ENCODE results near the gene NRG2. TPM values are rescaled to one million over a fixed set of nuclear protein-coding genes. Genes with fewer than 3 reads are reported as not detected.

NRG2 gene
- total and polyA plus RNA-seq, 7 donors, result 0.42 to 19.6 (median 3.5) TPM

DNA sequence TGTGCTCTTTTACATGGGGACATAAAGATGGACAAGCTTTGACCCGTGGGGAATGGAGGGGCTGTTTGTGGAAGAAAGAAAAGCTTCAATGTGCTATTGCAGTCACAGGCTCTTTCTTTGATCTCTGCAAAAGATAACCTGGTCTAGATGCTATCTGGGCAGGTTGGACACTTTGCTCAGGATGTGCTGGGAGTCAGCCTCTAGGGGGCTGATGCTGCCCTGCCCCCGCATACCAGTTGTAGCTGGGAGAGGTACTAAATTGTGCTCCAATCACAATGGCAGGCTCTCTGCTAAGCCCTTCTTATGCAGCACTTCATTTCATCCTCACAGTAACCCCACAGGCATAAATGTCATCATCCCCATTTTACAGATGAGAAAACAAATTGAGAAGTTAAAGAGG, 180.3 kb downstream of the NRG2 start:
- peak overlapping the region; percentile 82 for H3K27ac ChIP-seq
- WGBS, 3 donors, result 74 to 92% (median 80%) methylated on average over 2 of the region's 2 CpGs
- intact Hi-C loops (cut with DNase I), result loop anchor here (5.0 kb wide), 1 partner anchor 104 kb away; no protein-coding TSS in a partner anchor
- TF ChIP-seq, protein P1, sequence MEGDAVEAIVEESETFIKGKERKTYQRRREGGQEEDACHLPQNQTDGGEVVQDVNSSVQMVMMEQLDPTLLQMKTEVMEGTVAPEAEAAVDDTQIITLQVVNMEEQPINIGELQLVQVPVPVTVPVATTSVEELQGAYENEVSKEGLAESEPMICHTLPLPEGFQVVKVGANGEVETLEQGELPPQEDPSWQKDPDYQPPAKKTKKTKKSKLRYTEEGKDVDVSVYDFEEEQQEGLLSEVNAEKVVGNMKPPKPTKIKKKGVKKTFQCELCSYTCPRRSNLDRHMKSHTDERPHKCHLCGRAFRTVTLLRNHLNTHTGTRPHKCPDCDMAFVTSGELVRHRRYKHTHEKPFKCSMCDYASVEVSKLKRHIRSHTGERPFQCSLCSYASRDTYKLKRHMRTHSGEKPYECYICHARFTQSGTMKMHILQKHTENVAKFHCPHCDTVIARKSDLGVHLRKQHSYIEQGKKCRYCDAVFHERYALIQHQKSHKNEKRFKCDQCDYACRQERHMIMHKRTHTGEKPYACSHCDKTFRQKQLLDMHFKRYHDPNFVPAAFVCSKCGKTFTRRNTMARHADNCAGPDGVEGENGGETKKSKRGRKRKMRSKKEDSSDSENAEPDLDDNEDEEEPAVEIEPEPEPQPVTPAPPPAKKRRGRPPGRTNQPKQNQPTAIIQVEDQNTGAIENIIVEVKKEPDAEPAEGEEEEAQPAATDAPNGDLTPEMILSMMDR (IDR thresholded peaks at IDR 0.05), result no peak
- DNase-seq, result no peak
- no peaks in the 10 kb centered on the region for H3K27me3 ChIP-seq (ENCODE audit: insufficient read depth in 3 of 3, low read length in 2 of 3)
- no peak overlapping the region for H3K4me3 ChIP-seq
- no peak for ATAC-seq
- H3K36me3 ChIP-seq (ENCODE audit: insufficient read depth in 1 of 2, low read depth in 1 of 2), result no peaks in the 10 kb centered on the region
- H3K4me1 ChIP-seq, result peaks cover 12% of the 10 kb centered on the region
- H3K9me3 ChIP-seq, result no peaks in the 10 kb centered on the region

DNA sequence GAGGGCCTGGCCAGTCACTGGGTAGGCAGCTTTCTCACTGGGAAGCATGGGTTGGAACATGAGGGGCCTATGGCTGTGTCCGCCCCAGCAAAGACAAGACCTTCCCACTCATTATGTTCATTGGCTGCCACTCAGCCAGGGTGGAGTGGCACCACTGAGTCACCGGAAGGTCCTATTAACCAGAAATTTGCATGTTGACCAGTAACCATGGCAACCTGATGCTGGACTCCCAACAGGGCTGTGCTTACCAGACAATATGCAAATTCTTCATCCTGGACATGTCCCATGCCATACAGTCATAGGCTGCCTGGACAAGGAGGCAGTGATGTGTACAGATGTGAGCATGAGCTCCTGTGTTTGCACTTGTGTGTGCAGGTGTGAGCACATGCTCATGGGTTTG, 180.8 kb downstream of the NRG2 start:
- DNase-seq (no peak), ATAC-seq (no peak)
- H3K27ac ChIP-seq, result no peak overlapping the region
- WGBS, 3 donors, result 77 to 94% (median 93%) methylated on average over 2 of the region's 2 CpGs
- intact Hi-C loops (cut with DNase I), result loop anchor here (5.0 kb wide), 1 partner anchor 105 kb away; no protein-coding TSS in a partner anchor
- TF ChIP-seq, protein P1 (IDR thresholded peaks at IDR 0.05), result no peak
- H3K4me3 ChIP-seq, result no peak overlapping the region
- no peaks in the 10 kb centered on the region for H3K36me3 ChIP-seq (ENCODE audit: insufficient read depth in 1 of 2, low read depth in 1 of 2)
- no peaks in the 10 kb centered on the region for H3K27me3 ChIP-seq (ENCODE audit: insufficient read depth in 3 of 3, low read length in 2 of 3)
- H3K9me3 ChIP-seq, result no peaks in the 10 kb centered on the region
- H3K4me1 ChIP-seq, result peaks cover 12% of the 10 kb centered on the region

DNA sequence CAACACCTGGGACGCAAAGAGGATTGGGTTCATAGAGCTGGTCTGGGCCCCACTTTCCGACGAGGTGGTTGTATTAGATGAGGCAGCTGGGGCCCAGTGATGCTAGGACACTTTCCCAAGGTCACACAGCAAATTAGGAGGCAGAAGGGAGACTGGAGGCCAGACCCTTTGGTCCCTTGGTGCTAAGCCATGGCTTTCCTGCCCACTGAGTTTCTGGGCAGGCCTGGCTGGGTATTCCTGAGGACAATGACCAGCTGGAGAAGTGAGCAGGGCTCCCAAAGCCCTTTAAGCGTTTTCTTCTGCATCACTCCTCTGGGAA, 181.3 kb downstream of the NRG2 start:
- Histone ChIP-seq H3K27me3 (ENCODE audit: insufficient read depth in 3 of 3, low read length in 2 of 3) (no peaks in the 10 kb centered on the region), H3K27ac (no peak overlapping the region), H3K36me3 (ENCODE audit: insufficient read depth in 1 of 2, low read depth in 1 of 2) (no peaks in the 10 kb centered on the region), H3K9me3 (no peaks in the 10 kb centered on the region), H3K4me1 (peaks cover 12% of the 10 kb centered on the region), H3K4me3 (no peak overlapping the region)
- 81 to 92% (median 84%) methylated on average over 4 of the region's 4 CpGs for whole genome bisulfite sequencing, 3 donors
- ATAC-seq (no peak), DNase-seq (no peak)
- intact Hi-C loops (cut with DNase I), result loop anchor here (5.0 kb wide), 1 partner anchor 105 kb away; no protein-coding TSS in a partner anchor
- TF ChIP-seq, protein P1 (IDR thresholded peaks at IDR 0.05), result no peak

DNA sequence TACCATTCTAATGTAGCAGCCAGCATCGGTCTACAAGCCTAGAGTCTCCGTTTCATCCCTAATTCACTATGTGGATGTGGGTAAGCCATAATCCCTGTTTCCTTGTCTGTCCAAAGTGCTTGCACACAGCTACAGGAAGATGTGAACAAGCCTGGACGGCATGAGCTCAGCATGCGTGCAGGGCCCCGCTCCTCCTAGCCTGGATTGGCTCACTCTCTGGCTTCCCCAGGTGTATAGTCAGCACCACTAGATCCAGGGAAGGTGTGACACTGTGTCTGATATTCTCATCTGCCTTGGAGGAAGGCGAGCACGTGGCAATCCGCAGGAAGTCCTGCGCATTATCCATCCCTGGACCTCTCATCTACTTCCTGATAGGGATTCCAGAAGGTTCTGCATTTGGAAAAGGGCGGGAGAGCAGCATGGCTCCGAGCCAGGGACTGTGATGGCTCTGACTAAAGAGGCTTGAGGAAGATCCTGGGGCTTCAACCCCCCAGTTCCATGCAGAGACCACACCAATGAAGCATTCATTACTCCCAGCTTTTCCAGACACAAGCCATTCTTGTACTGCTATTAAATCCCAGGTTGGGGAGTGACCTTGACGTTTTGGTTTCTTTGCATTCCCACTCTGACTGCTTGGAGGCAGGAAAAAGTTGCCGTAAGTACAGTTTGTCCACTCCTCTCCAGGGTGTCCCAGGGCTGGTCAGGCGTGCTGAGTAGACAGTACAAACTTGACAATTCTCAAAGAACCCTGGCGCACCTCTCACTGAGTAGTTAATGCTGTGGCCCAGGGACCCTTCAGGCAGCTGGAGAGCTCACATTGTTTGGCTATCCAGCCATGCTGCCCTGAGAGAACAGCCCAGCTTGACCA, 181.8 kb downstream of the NRG2 start:
- no peak for ATAC-seq
- peaks cover 12% of the 10 kb centered on the region for H3K4me1 ChIP-seq
- H3K27ac ChIP-seq, result no peak overlapping the region
- TF ChIP-seq, protein P1 (IDR thresholded peaks at IDR 0.05), result no peak
- peak in 1 of 2 donors; percentile 39 for DNase-seq
- no peak overlapping the region for H3K4me3 ChIP-seq
- no peaks in the 10 kb centered on the region for H3K9me3 ChIP-seq
- intact Hi-C loops (cut with DNase I), result loop anchor here (5.0 kb wide), 1 partner anchor 106 kb away; no protein-coding TSS in a partner anchor
- no peaks in the 10 kb centered on the region for H3K27me3 ChIP-seq (ENCODE audit: insufficient read depth in 3 of 3, low read length in 2 of 3)
- 80 to 84% (median 83%) methylated on average over 15 of the region's 15 CpGs for WGBS, 3 donors
- no peaks in the 10 kb centered on the region for H3K36me3 ChIP-seq (ENCODE audit: insufficient read depth in 1 of 2, low read depth in 1 of 2)

All from psoas muscle (tissue), 8 donors.